HEK293 (cell line): ENCODE results near the gene MRPL51.

Source experiments
- CTCF ChIA-PET: fragments of 350-600 bp; formaldehyde crosslinking; extraction: SDS; loops from one replicate; lab custom pipeline; 2021; ENCODE audit warnings: antibody characterized with exemption; lab: Yijun Ruan, JAX
- POLR2A ChIA-PET: fragments of 300-600 bp; formaldehyde crosslinking; extraction: SDS; loops from one replicate; lab custom pipeline; 2020; ENCODE audit warnings: antibody characterized with exemption, inconsistent platforms; lab: Yijun Ruan, JAX
- H3K27ac ChIP-seq: fragments of 200-500 bp; sonication (Bioruptor generic); 2 replicates; pipeline ENCODE4 v1.5.1; 2014; ENCODE audit warnings: low read depth, low read length, control low read depth, inconsistent platforms; ENCODE audit errors: extremely low read depth
- H3K36me3 ChIP-seq, 2 experiments: fragments of 200-500 bp in 1 of 2; sonication (Bioruptor generic) in 1 of 2; 1 replicate in 1 of 2; 2 replicates in 1 of 2; pipeline ENCODE4 v1.5.1; 2014 to 2017; ENCODE audit warnings: inconsistent platforms in 2 of 2, low read length in 2 of 2; ENCODE audit not compliant: control insufficient read depth in 2 of 2, insufficient read depth in 1 of 2
- H3K4me1 ChIP-seq: fragments of 200-500 bp; sonication (Bioruptor generic); 2 replicates; pipeline ENCODE4 v1.5.1; 2014; ENCODE audit warnings: mild to moderate bottlenecking, low read length, inconsistent platforms; ENCODE audit not compliant: control insufficient read depth, insufficient read depth
- H3K4me3 ChIP-seq: 2 replicates; pipeline ENCODE4 v1.5.1; 2011; ENCODE audit warnings: low read depth, mild to moderate bottlenecking, control low read depth, low read length, moderate library complexity
- H3K9me3 ChIP-seq: fragments of 200-500 bp; sonication (Bioruptor generic); 2 replicates; pipeline ENCODE4 v1.5.1; 2014; ENCODE audit warnings: low read depth, low read length, inconsistent platforms; ENCODE audit not compliant: control insufficient read depth, insufficient read depth
- SALL2 ChIP-seq: fragments of 450-650 bp; formaldehyde crosslinking; IDR thresholded peaks from 2 replicates; pipeline ENCODE4 v1.5.0; 2017; ENCODE audit warnings: missing biosample characterization, mild to moderate bottlenecking, missing genetic modification characterization, borderline replicate concordance
- YY1 ChIP-seq: fragments of 450-650 bp; formaldehyde crosslinking; IDR thresholded peaks from 2 replicates; pipeline ENCODE4 v1.5.1; 2018; ENCODE audit warnings: missing biosample characterization, missing genetic modification characterization
- YY2 ChIP-seq: fragments of 450-650 bp; formaldehyde crosslinking; IDR thresholded peaks from 2 replicates; pipeline ENCODE4 v1.5.1; 2016; ENCODE audit warnings: missing biosample characterization, missing genetic modification characterization
- ZNF214 ChIP-seq: fragments of 450-650 bp; formaldehyde crosslinking; IDR thresholded peaks from 2 replicates; pipeline ENCODE4 v1.5.1; 2017; ENCODE audit warnings: missing biosample characterization, mild to moderate bottlenecking, missing genetic modification characterization, borderline replicate concordance
- ZNF248 ChIP-seq: fragments of 450-650 bp; formaldehyde crosslinking; IDR thresholded peaks from 2 replicates; pipeline ENCODE4 v1.5.1; 2017; ENCODE audit warnings: missing biosample characterization, missing genetic modification characterization
- ZNF341 ChIP-seq: fragments of 450-650 bp; formaldehyde crosslinking; IDR thresholded peaks from 2 replicates; pipeline ENCODE4; 2016; ENCODE audit warnings: low read depth, missing biosample characterization, missing genetic modification characterization
- ZNF521 ChIP-seq: fragments of 450-650 bp; formaldehyde crosslinking; IDR thresholded peaks from 2 replicates; pipeline ENCODE4 v1.5.1; 2017; ENCODE audit warnings: missing biosample characterization, mild to moderate bottlenecking, missing genetic modification characterization
- ZNF555 ChIP-seq: fragments of 450-650 bp; formaldehyde crosslinking; conservative IDR thresholded peaks from 2 replicates; pipeline ENCODE4 v1.5.1; 2017; ENCODE audit warnings: missing biosample characterization, mild to moderate bottlenecking, missing genetic modification characterization, inconsistent platforms
- ZNF571 ChIP-seq: fragments of 450-650 bp; formaldehyde crosslinking; IDR thresholded peaks from 2 replicates; pipeline ENCODE4 v1.5.0; 2017; ENCODE audit warnings: missing biosample characterization, missing genetic modification characterization
- ZNF768 ChIP-seq: fragments of 450-650 bp; formaldehyde crosslinking; IDR thresholded peaks from 2 replicates; pipeline ENCODE4 v1.5.1; 2018; ENCODE audit warnings: missing biosample characterization, mild to moderate bottlenecking, missing genetic modification characterization
- ZSCAN30 ChIP-seq: fragments of 450-650 bp; IDR thresholded peaks from 2 replicates; pipeline ENCODE4 v1.5.1; 2018; ENCODE audit warnings: missing biosample characterization, mild to moderate bottlenecking, missing genetic modification characterization, moderate library complexity
- TF ChIP-seq, protein P1 (sequence below): fragments of 450-650 bp; formaldehyde crosslinking; IDR thresholded peaks from 2 replicates; pipeline ENCODE4 v1.5.1; 2016; ENCODE audit warnings: missing biosample characterization, missing genetic modification characterization
- TF ChIP-seq, protein P2 (sequence below): fragments of 450-650 bp; formaldehyde crosslinking; IDR thresholded peaks from 2 replicates; pipeline ENCODE4 v1.5.1; 2016; ENCODE audit warnings: missing biosample characterization, missing genetic modification characterization
- TF ChIP-seq, protein P3 (sequence below): fragments of 450-650 bp; formaldehyde crosslinking; IDR thresholded peaks from 2 replicates; pipeline ENCODE4 v1.5.1; 2016; ENCODE audit warnings: missing biosample characterization, missing genetic modification characterization
- TF ChIP-seq, protein P4 (sequence below): fragments of 450-650 bp; formaldehyde crosslinking; IDR thresholded peaks from 2 replicates; pipeline ENCODE4 v1.5.1; 2016; ENCODE audit warnings: missing biosample characterization, missing genetic modification characterization, borderline replicate concordance
- TF ChIP-seq, protein P5 (sequence below): fragments of 450-650 bp; formaldehyde crosslinking; IDR thresholded peaks from 2 replicates; pipeline ENCODE4 v1.5.1; 2016; ENCODE audit warnings: missing biosample characterization, missing genetic modification characterization
- TF ChIP-seq, protein P6 (sequence below): fragments of 450-650 bp; formaldehyde crosslinking; IDR thresholded peaks from 2 replicates; pipeline ENCODE4 v1.5.1; 2016; ENCODE audit warnings: missing biosample characterization, missing genetic modification characterization

The MRPL51 gene

DNA sequence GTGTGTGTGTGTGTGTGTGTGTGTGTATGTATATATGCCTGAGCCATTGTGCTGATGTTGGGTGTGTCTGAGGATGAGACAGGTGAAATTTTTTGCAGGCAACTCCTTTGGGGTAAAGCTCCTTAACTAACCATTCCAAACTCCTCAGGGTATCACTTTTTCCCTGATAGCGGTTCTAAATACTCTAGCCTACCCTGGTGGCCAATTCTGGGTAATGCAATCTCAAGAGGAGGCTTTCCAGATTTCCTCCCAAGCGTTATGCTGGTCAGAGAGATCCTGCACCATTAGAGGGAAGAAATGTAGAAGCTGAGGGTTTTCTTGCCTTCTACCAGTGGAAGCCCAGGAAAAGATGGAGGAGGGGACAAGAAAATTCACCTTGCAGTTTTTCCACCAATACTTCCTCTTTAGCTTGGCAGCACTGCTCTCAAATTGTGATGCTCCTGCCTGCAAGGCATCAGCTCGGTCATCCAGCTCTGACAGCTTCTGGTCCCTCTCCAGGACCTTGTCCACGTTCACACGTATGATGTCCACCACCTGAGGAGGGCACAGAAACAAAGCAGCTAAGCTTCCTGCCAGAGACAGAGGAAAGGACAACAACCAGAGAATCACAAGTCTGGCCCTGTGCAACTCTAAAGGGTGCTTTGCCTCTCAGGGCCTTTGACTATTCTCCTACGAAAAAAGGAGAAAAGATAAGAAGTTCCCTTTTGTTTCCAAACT is 27.4 kb downstream of the MRPL51 start (continued):
- TF ChIP-seq, protein P1, sequence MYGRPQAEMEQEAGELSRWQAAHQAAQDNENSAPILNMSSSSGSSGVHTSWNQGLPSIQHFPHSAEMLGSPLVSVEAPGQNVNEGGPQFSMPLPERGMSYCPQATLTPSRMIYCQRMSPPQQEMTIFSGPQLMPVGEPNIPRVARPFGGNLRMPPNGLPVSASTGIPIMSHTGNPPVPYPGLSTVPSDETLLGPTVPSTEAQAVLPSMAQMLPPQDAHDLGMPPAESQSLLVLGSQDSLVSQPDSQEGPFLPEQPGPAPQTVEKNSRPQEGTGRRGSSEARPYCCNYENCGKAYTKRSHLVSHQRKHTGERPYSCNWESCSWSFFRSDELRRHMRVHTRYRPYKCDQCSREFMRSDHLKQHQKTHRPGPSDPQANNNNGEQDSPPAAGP (tag by site-specific recombination), result no peak
- TF ChIP-seq, all 188 proteins: peak for 5

DNA sequence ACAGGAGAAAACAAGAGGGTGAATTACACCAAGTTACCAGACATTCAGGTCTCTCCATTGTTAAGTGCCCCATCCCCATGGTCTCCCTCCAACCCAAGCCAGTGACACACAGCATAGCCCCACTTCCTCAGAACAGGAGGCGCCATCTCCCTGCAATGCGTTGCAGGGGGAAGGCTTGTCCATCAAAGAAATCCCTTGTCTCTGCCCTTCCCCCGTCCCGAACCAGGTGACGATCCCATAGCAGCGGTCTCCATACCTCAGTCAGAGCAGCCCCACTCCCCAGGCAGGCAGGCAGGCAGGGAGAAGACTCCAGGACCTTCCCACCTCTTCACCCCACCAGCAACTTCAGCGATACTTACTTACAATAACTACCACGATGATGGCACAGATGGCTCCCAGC is 28.5 kb downstream of the MRPL51 start:
- Histone ChIP-seq H3K4me3 (no peak overlapping the region), H3K4me1 (no peaks in the 10 kb centered on the region; the same call in 1 of the 2 replicates), H3K9me3 (no peaks in the 10 kb centered on the region), H3K27ac (no peak overlapping the region)
- ChIA-PET CTCF (interaction anchor here (0.7 to 2.2 kb wide), 28 partner anchors 8 to 475 kb away, joined by 3 to 73 read pairs (median 6); partner anchors contain the start of genes MRPL51 and TAPBPL), POLR2A (interaction anchor here (1.2 to 2.2 kb wide), 4 partner anchors 40 to 142 kb away, joined by 3 to 13 read pairs (median 4); no protein-coding TSS in a partner anchor)
- TF ChIP-seq, protein P2, sequence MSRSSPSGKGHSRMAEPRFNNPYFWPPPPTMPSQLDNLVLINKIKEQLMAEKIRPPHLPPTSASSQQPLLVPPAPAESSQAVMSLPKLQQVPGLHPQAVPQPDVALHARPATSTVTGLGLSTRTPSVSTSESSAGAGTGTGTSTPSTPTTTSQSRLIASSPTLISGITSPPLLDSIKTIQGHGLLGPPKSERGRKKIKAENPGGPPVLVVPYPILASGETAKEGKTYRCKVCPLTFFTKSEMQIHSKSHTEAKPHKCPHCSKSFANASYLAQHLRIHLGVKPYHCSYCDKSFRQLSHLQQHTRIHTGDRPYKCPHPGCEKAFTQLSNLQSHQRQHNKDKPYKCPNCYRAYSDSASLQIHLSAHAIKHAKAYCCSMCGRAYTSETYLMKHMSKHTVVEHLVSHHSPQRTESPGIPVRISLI (tag by site-specific recombination), result no peak
- TF ChIP-seq ZNF768 (tag by site-specific recombination), result no peak
- TF ChIP-seq ZNF555 (tag by site-specific recombination), result no peak
- TF ChIP-seq, protein P3, sequence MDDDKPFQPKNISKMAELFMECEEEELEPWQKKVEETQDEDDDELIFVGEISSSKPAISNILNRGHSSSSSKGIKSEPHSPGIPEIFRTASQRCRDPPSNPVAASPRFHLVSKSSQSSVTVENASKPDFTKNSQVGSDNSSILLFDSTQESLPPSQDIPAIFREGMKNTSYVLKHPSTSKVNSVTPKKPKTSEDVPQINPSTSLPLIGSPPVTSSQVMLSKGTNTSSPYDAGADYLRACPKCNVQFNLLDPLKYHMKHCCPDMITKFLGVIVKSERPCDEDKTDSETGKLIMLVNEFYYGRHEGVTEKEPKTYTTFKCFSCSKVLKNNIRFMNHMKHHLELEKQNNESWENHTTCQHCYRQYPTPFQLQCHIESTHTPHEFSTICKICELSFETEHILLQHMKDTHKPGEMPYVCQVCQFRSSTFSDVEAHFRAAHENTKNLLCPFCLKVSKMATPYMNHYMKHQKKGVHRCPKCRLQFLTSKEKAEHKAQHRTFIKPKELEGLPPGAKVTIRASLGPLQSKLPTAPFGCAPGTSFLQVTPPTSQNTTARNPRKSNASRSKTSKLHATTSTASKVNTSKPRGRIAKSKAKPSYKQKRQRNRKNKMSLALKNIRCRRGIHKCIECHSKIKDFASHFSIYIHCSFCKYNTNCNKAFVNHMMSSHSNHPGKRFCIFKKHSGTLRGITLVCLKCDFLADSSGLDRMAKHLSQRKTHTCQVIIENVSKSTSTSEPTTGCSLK, result no peak
- TF ChIP-seq ZSCAN30, result no peak
- TF ChIP-seq ZNF521, result no peak
- no peak for TF ChIP-seq ZNF214 (tag by site-specific recombination)
- TF ChIP-seq YY2 (tag by site-specific recombination), result no peak
- no peak for TF ChIP-seq ZNF571 (tag by site-specific recombination)
- TF ChIP-seq ZNF248 (tag by site-specific recombination), result no peak
- no peak for TF ChIP-seq ZNF341 (tag by site-specific recombination)
- TF ChIP-seq, protein P4, sequence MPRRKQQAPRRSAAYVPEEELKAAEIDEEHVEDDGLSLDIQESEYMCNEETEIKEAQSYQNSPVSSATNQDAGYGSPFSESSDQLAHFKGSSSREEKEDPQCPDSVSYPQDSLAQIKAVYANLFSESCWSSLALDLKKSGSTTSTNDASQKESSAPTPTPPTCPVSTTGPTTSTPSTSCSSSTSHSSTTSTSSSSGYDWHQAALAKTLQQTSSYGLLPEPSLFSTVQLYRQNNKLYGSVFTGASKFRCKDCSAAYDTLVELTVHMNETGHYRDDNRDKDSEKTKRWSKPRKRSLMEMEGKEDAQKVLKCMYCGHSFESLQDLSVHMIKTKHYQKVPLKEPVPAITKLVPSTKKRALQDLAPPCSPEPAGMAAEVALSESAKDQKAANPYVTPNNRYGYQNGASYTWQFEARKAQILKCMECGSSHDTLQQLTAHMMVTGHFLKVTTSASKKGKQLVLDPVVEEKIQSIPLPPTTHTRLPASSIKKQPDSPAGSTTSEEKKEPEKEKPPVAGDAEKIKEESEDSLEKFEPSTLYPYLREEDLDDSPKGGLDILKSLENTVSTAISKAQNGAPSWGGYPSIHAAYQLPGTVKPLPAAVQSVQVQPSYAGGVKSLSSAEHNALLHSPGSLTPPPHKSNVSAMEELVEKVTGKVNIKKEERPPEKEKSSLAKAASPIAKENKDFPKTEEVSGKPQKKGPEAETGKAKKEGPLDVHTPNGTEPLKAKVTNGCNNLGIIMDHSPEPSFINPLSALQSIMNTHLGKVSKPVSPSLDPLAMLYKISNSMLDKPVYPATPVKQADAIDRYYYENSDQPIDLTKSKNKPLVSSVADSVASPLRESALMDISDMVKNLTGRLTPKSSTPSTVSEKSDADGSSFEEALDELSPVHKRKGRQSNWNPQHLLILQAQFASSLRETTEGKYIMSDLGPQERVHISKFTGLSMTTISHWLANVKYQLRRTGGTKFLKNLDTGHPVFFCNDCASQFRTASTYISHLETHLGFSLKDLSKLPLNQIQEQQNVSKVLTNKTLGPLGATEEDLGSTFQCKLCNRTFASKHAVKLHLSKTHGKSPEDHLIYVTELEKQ (tag by site-specific recombination), result no peak
- TF ChIP-seq, protein P5, sequence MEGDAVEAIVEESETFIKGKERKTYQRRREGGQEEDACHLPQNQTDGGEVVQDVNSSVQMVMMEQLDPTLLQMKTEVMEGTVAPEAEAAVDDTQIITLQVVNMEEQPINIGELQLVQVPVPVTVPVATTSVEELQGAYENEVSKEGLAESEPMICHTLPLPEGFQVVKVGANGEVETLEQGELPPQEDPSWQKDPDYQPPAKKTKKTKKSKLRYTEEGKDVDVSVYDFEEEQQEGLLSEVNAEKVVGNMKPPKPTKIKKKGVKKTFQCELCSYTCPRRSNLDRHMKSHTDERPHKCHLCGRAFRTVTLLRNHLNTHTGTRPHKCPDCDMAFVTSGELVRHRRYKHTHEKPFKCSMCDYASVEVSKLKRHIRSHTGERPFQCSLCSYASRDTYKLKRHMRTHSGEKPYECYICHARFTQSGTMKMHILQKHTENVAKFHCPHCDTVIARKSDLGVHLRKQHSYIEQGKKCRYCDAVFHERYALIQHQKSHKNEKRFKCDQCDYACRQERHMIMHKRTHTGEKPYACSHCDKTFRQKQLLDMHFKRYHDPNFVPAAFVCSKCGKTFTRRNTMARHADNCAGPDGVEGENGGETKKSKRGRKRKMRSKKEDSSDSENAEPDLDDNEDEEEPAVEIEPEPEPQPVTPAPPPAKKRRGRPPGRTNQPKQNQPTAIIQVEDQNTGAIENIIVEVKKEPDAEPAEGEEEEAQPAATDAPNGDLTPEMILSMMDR (tag by site-specific recombination), result no peak
- no peak for TF ChIP-seq SALL2 (tag by site-specific recombination)
- TF ChIP-seq, protein P6, sequence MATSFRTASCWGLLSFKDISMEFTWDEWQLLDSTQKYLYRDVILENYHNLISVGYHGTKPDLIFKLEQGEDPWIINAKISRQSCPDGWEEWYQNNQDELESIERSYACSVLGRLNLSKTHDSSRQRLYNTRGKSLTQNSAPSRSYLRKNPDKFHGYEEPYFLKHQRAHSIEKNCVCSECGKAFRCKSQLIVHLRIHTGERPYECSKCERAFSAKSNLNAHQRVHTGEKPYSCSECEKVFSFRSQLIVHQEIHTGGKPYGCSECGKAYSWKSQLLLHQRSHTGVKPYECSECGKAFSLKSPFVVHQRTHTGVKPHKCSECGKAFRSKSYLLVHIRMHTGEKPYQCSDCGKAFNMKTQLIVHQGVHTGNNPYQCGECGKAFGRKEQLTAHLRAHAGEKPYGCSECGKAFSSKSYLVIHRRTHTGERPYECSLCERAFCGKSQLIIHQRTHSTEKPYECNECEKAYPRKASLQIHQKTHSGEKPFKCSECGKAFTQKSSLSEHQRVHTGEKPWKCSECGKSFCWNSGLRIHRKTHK (tag by site-specific recombination), result no peak
- no peak for TF ChIP-seq YY1 (tag by site-specific recombination)
- TF ChIP-seq, all 188 proteins: peak for 0
- peaks cover 9 to 69% of the 10 kb centered on the region in 2 experiments for H3K36me3 ChIP-seq
